Activated CD8-positive, alpha-beta memory T cell treated with anti-CD3 and anti-CD28 coated beads, Interleukin-2, amount 50 U/mL, for 24 hours (primary cell): ENCODE measurements around the gene GALNTL6.
"Not testable (repeated sequence)": the region's sequence is repeated elsewhere in the genome, so short reads cannot be mapped to it uniquely, and the experiment has no call there.

Experiments used
- DNase-seq: peaks from one replicate; pipeline ENCODE4 v3.0.0-alpha.2; 2020; ENCODE audit errors: extremely low read depth

The GALNTL6 gene

GRCh38 chr4:172657081-172657480 lies 843.9 kb downstream of the GALNTL6 start:
- DNase-seq = no peak

- DNase-seq = no peak
These were observed 847.0 kb downstream of the GALNTL6 start for GRCh38 chr4:172660251-172660650.

GRCh38 chr4:172662113-172662512 lies 848.9 kb downstream of the GALNTL6 start:
- no peak for DNase-seq

GRCh38 chr4:172666711-172667368 lies 853.6 kb downstream of the GALNTL6 start:
- no peak for DNase-seq

GRCh38 chr4:172674811-172675210 lies 861.6 kb downstream of the GALNTL6 start:
- no peak for DNase-seq

- no peak for DNase-seq
These were observed 862.0 kb downstream of the GALNTL6 start for GRCh38 chr4:172675232-172675631.

GRCh38 chr4:172680691-172681090 lies 867.5 kb downstream of the GALNTL6 start:
- no peak for DNase-seq

DNA sequence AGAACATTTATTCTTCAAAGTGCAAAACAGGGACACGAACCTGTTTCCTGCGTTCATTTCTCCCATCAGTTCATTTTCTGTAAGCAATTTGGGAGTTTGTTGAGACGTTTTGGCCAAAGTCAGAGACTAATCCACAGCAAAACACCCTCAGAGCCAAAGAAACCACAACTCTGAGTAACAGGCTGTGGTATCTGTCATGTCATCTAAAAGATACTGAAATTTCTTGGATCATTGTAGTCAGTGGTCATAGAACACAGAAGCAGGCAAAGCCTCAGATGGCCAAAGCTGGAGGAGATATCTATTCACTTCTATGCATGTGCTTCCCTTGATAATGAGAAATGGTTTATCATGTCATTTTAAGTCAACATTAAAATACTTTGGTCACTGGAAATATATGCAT lies 869.8 kb downstream of the GALNTL6 start:
- no peak for DNase-seq

DNA sequence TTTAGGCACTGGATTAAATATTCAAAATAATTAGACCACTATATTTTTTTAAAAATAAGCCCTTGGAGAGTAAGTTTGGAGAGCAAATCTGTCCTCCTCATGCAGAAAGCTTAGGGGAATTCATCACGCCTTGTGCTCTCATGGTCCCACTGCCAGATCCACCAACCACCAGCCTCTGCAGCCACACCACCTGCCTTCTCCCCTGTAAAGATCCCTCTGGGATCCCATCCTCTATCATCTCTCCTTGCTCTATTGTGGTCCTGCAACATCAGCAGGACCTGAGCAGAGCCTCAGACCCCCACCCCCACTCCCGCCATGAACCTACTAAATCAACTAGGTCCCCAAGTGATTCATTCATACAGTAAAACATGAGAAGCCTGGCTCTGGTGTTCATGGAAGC lies 872.8 kb downstream of the GALNTL6 start:
- no peak for DNase-seq

- no peak for DNase-seq
These were observed 875.3 kb downstream of the GALNTL6 start for GRCh38 chr4:172688534-172688933.

- no peak for DNase-seq
These were observed 878.3 kb downstream of the GALNTL6 start for GRCh38 chr4:172691552-172691951.

DNA sequence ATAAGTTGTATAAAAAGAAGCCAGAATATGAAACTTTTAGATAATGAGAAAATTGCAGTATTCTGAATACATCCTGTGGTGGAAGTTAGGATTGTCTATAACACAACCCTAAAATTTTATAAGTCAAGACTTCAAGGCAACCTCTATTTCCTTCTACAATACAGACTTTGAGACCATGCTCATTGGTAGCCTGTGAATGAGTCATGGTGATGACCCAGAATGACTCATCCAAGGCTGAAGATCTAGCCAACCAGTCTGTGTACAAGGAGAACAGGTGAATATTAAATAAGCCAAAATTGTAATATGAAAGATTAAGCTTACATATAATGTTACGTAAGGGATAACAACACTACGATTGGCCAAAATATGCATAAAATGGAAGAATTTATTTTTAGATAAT lies 879.5 kb downstream of the GALNTL6 start:
- no peak for DNase-seq

DNA sequence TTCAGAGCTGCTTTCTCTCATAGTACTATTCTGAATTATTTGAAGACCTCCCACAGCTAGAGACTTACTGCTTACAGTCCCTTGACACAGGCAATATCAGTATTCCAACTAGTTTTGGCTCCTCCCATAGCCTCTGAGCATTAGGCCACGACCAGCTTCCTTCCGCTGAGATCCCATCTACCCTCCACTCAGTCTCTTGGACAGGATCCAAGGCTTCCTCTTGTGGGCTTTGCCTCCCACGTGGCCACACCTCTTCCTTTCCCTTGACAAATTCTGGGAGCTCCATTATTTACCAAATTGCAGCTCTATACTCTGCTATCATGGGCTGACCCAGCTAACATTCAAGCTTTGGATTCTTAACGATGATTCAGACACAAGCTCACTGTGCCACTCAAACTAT lies 885.1 kb downstream of the GALNTL6 start:
- no peak for DNase-seq

DNA sequence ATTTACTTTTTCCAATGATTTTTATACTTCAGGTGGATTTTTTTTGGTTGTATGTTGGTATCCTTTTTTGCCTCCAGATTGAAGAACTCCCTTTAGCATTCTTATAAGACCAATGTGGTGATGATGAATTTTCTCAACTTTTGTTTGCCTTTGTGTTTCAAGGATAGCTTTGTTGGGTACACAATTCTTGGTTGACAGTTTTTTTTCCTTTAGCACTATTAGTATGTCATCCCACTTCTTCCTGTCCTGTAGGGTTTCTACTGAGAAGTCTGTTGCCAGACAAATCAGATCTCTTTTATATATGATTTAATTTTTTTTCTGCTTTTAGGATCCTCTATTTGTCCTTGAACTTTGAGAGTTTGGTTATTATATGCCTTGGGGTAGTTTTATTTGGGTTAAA lies 892.4 kb downstream of the GALNTL6 start:
- no peak for DNase-seq

GRCh38 chr4:172706000-172706399 lies 892.8 kb downstream of the GALNTL6 start:
- no peak for DNase-seq

GRCh38 chr4:172707622-172708021 lies 894.4 kb downstream of the GALNTL6 start:
- no peak for DNase-seq

DNA sequence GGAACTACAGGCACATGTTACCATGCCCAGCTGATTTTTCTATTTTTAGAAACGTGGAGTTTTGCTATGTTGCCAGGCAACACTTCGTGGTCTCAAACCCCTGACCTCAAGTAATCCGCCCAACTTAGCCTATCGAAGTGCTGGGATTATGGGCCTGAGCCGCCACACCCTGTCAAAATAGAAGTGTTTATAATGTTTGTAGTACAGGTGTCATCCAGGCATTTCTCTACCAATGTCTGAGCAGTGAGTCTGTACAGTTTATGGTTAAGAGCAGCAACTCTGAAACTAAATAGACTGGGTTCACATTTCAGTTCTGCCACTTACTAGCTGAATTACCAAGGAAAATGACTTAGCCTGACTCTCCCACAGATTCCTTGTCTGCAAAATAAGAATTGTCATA lies 895.0 kb downstream of the GALNTL6 start:
- DNase-seq = no peak

DNA sequence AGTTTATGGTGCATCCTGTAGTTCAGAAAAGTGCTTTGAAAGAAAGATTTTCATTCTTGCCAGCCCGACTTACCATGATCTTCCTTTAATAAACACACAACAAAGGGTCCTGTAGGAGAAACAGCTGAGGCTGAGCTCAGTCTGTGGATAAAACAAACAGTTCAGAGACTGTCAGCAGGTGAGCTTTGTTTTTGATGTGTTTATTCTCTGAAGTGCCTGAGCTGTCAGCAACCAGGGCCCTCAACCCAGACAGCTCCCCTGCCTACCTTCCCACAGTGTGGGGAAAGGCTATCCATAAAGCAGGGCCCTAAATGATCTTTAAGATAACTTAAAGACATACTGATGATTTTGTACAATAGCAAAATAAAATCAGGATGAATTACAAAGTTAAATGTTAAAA lies 896.2 kb downstream of the GALNTL6 start:
- DNase-seq = no peak

GRCh38 chr4:172716291-172716690 lies 903.1 kb downstream of the GALNTL6 start:
- no peak for DNase-seq

GRCh38 chr4:172721659-172722058 lies 908.5 kb downstream of the GALNTL6 start:
- DNase-seq = no peak

GRCh38 chr4:172725581-172725980 lies 912.4 kb downstream of the GALNTL6 start:
- no peak for DNase-seq

- no peak for DNase-seq
These were observed 912.8 kb downstream of the GALNTL6 start for GRCh38 chr4:172726001-172726423.

DNA sequence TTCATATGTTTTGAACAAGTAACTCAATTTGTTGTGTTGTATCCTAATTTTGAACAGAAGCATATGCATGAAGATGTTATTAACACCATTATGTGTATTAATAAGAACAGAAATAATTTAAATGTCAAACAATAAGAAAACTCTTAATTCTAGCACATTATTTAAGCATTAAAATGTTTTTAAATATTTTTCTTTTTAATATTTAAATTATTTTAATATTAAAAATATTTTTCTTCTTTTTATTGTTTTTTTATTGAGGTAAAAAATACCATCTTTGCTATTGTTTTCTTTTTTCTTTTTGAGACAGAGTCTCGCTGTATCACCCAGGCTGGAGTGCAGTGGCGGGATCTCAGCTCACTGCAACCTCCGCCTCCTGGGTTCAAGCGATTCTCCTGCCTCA lies 914.4 kb downstream of the GALNTL6 start:
- no peak for DNase-seq

DNA sequence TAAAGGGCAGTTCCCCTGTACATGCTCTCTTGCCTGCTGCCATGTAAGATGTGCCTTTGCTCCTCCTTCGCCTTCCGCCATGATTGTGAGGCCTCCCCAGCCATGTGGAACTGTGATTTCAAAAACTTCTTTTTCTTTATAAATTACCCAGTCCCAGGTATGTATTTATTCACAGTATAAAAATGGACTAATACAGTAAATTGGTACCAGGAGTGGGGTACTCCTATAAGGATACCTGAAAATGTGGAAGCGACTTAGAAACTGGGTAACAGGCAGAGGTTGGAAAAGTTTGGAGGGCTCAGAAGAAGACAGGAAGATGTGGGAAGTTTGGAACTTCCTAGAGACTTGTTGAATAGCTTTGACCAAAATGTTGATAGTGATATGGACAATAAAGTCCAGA lies 920.4 kb downstream of the GALNTL6 start:
- not testable (repeated sequence) for DNase-seq
